Measurements from ENCODE around the gene TLK2.

Gene TLK2

GRCh38 chr17:62630365-62631085 is 151.9 kb downstream of the TLK2 start:
- no peak for DNase-seq

- DNase-seq, result no peak
These were observed 152.7 kb downstream of the TLK2 start for GRCh38 chr17:62631086-62631935.

GRCh38 chr17:62631936-62632924 is 153.6 kb downstream of the TLK2 start:
- no peak for DNase-seq

GRCh38 chr17:62637809-62638208 is 159.2 kb downstream of the TLK2 start:
- no peak for DNase-seq

GRCh38 chr17:62641153-62641552 is 162.5 kb downstream of the TLK2 start:
- DNase-seq, result no peak

- no peak for DNase-seq
These were observed 163.3 kb downstream of the TLK2 start for GRCh38 chr17:62641951-62642350.

- DNase-seq, result no peak
These were observed 164.9 kb downstream of the TLK2 start for GRCh38 chr17:62643496-62643895.

- DNase-seq, result no peak
These were observed 166.0 kb downstream of the TLK2 start for GRCh38 chr17:62644487-62645173.

GRCh38 chr17:62648251-62648955 is 169.8 kb downstream of the TLK2 start:
- no peak for DNase-seq

- DNase-seq, result no peak
These were observed 170.3 kb downstream of the TLK2 start for GRCh38 chr17:62648956-62649294.

- no peak for DNase-seq
These were observed 170.9 kb downstream of the TLK2 start for GRCh38 chr17:62649570-62649969.

GRCh38 chr17:62650587-62650986 is 172.0 kb downstream of the TLK2 start:
- no peak for DNase-seq

GRCh38 chr17:62652251-62653001 is 173.8 kb downstream of the TLK2 start:
- peak in 1 of 4 experiments; percentile 29 for DNase-seq

GRCh38 chr17:62653002-62653825 is 174.6 kb downstream of the TLK2 start:
- peak in 3 of 4 experiments; percentile 33 to 61 (median 44) for DNase-seq

- no peak for DNase-seq
These were observed 175.5 kb downstream of the TLK2 start for GRCh38 chr17:62653826-62654761.

- no peak for DNase-seq
These were observed 177.0 kb downstream of the TLK2 start for GRCh38 chr17:62655656-62656055.

GRCh38 chr17:62656446-62656845 is 177.8 kb downstream of the TLK2 start:
- no peak for DNase-seq

- DNase-seq, result no peak
These were observed 178.6 kb downstream of the TLK2 start for GRCh38 chr17:62657145-62657665.

- DNase-seq, result no peak
These were observed 179.1 kb downstream of the TLK2 start for GRCh38 chr17:62657690-62658089.
